Heart right ventricle (tissue), 16 donors: ENCODE results near the gene PINK1. TPM values are rescaled to one million over a fixed set of nuclear protein-coding genes. Genes with fewer than 3 reads are reported as not detected.

Experiments used
- ATAC-seq, 8 donors: fragments of 200-7000 bp; cut with Tn5 transposase; one replicate each; pipeline ENCODE4 v1.9.1; 2020; ENCODE audit warnings: mild to moderate bottlenecking in 8 of 8, moderate library complexity in 8 of 8, moderate number of reproducible peaks in 1 of 8
- DNase-seq, 2 donors: peaks; one replicate each; pipeline ENCODE4 v3.0.0-alpha.2; 2020
- H3K27ac ChIP-seq, 10 donors: fragments of 200-600 bp; sonication (generic) in 2 of 10; one replicate each; pipeline versions ENCODE4 v1.5.0 to v1.8.0; 2020 to 2022; ENCODE audit warnings: mild to moderate bottlenecking in 3 of 10
- H3K27me3 ChIP-seq, 7 donors: fragments of 200-600 bp; one replicate each; pipeline ENCODE4 v1.8.0; 2021 to 2022; ENCODE audit warnings: mild to moderate bottlenecking in 2 of 7
- H3K36me3 ChIP-seq, 9 donors: fragments of 200-600 bp; sonication (generic) in 1 of 9; one replicate each; pipeline versions ENCODE4 v1.5.0 to v1.8.0; 2020 to 2022; ENCODE audit warnings: mild to moderate bottlenecking in 2 of 9
- H3K4me1 ChIP-seq, 9 donors: fragments of 200-600 bp; sonication (generic) in 1 of 9; one replicate each; pipeline versions ENCODE4 v1.5.0 to v1.8.0; 2020 to 2022; ENCODE audit warnings: mild to moderate bottlenecking in 4 of 9
- H3K4me3 ChIP-seq, 10 donors: fragments of 200-600 bp; sonication (generic) in 2 of 10; one replicate each; pipeline versions ENCODE4 v1.5.0 to v1.8.0; 2020 to 2022; ENCODE audit warnings: mild to moderate bottlenecking in 7 of 10, moderate library complexity in 2 of 10
- H3K9me3 ChIP-seq, 11 donors: fragments of 200-600 bp in 10 of 11; sonication (generic) in 2 of 11; one replicate each; pipeline versions ENCODE4 v1.5.0 to v1.8.0; 2013 to 2022; ENCODE audit warnings: mild to moderate bottlenecking in 2 of 11, control low read depth in 1 of 11, moderate library complexity in 1 of 11
- WGBS, 2 donors: extraction: QIAGEN DNeasy Blood & Tissue Kit; methylation state at CpG; one replicate each; pipeline ENCODE4 v1.1.7; 2013; ENCODE audit warnings: inconsistent platforms in 1 of 2; 5-methylcytosine and 5-hydroxymethylcytosine counted together
- intact Hi-C, 10 donors: fragments of 100-400 bp; cut with DNase I; formaldehyde crosslinking; loops; one replicate each; pipeline versions ENCODE4 v1.11.1 to v1.14.2; 2022
- polyA plus RNA-seq, 2 donors: library from polyadenylated mRNA; stranded (reverse); fragments of 200-250 nt; gene quantifications; one replicate each; pipeline ENCODE4 v1.2.3, GENCODE V29; 2013
- total RNA-seq, 10 donors: library from RNA; stranded (reverse); fragmentation: NEBNext Ultra II Directional in 3 of 10; extraction: Animal tissue kit (Norgen Biotek cat#: 25700) in 3 of 10; gene quantifications; one replicate each; pipeline versions ENCODE4 v1.2.1 to v1.2.4, GENCODE V29; 2021 to 2023
- TF ChIP-seq, protein P1 (sequence below), 9 donors: fragments of 200-600 bp; sonication (generic) in 2 of 9; IDR thresholded peaks; one replicate each; pipeline versions ENCODE4 v1.5.0 to v1.8.0; 2021 to 2022; ENCODE audit warnings: antibody characterized with exemption in 9 of 9, mild to moderate bottlenecking in 5 of 9, moderate library complexity in 1 of 9
- donor health status: Arrhythmogenic right ventricular cardiomyopathy.
- donor health status: ischemic (EF 13 %, LVEDD 7.1; RV severe dilation, severe dysfunction).
- donor health status: healthy with polysubstance abuse.
- donor health status: DM: no; HTN: yes; CAD: no.
- donor health status: DM: no; HTN: no; CAD: no.
- donor health status: ischemic (EF 25% LVEDD 6.9; RV normal size, moderate dysfunction).
- donor health status: ischemic (EF 25% LVEDD 5.7; RV mildly dilated, moderate dysfunction).
- donor health status: healthy.
- donor health status: DM: yes; HTN: yes; CAD: no.
- donor health status: Ischemic cardiomyopathy.
- donor health status: ischemic (EF 35%, LVEDD 5.7; RV mildly dilated, moderate dysfunction).
- donor health status: nonischemic (EF 11% LVEDD 7.7; RV severe dilation, severe dysfunction).
- donor health status: DM: yes; HTN: yes; CAD: no.
- donor health status: PGD.
- donor health status: ischemic (EF 29% LVEDD 5.4; RV normal size, mild dysfunction).
- donor health status: nonischemic (EF 23%, LVEDD 6.1; RV moderate dilation, normal function).

PINK1 gene
- total and polyA plus RNA-seq, 12 donors: 180 to 315 (median 233) TPM

- DNase-seq (no peak), ATAC-seq (no peak)
- Histone ChIP-seq H3K4me3 (no peak overlapping the region), H3K4me1 (peaks cover 0 to 11% (median 6%) of the 10 kb centered on the region in 9 donors), H3K27me3 (no peaks in the 10 kb centered on the region), H3K36me3 (no peaks in the 10 kb centered on the region), H3K9me3 (peaks cover 0 to 7% (median 0%) of the 10 kb centered on the region in 11 donors), H3K27ac (no peak overlapping the region)
- WGBS, 2 donors: 88 to 92% methylated on average over 1 of the region's 1 CpG
- TF ChIP-seq, protein P1, sequence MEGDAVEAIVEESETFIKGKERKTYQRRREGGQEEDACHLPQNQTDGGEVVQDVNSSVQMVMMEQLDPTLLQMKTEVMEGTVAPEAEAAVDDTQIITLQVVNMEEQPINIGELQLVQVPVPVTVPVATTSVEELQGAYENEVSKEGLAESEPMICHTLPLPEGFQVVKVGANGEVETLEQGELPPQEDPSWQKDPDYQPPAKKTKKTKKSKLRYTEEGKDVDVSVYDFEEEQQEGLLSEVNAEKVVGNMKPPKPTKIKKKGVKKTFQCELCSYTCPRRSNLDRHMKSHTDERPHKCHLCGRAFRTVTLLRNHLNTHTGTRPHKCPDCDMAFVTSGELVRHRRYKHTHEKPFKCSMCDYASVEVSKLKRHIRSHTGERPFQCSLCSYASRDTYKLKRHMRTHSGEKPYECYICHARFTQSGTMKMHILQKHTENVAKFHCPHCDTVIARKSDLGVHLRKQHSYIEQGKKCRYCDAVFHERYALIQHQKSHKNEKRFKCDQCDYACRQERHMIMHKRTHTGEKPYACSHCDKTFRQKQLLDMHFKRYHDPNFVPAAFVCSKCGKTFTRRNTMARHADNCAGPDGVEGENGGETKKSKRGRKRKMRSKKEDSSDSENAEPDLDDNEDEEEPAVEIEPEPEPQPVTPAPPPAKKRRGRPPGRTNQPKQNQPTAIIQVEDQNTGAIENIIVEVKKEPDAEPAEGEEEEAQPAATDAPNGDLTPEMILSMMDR (IDR thresholded peaks at IDR 0.05): no peak
- intact Hi-C loops: loop anchor here in 1 of 10 donors (10.0 kb wide), 1 partner anchor 93 kb away; the partner anchor contains the start of gene HP1BP3
Measured at GRCh38 chr1:20691872-20692271, 58.6 kb downstream of the PINK1 start.

DNA sequence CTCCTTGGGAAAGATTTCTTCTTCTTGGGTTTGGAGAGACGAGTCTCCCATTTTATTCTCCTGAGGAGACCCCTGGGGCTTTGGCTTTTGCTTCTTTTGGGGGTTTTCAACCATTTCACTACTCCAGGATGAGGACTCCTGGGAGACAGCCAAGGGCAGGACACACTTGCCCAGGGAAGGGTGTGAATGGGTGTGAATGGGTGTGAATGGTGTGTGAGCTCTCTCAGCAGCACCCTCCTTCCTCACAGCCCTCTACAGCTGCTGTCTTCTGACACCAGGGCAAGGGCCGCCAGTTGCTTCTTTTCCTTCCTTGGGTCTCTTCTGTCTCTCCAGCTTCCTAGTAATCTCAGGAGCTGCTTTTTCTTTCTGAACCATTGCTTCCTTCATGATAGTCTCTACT is 60.4 kb downstream of the PINK1 start:
- no peak for ATAC-seq
- H3K4me1 ChIP-seq: peaks cover 0 to 17% (median 11%) of the 10 kb centered on the region in 9 donors
- no peaks in the 10 kb centered on the region for H3K36me3 ChIP-seq
- H3K9me3 ChIP-seq: peaks cover 0 to 7% (median 0%) of the 10 kb centered on the region in 11 donors
- no peaks in the 10 kb centered on the region for H3K27me3 ChIP-seq
- DNase-seq: no peak
- TF ChIP-seq, protein P1 (IDR thresholded peaks at IDR 0.05): no peak
- WGBS, 2 donors: 74 to 78% methylated on average over 2 of the region's 2 CpGs
- no peak overlapping the region for H3K27ac ChIP-seq
- no peak overlapping the region for H3K4me3 ChIP-seq
- intact Hi-C loops: loop anchor here in 1 of 10 donors (10.0 kb wide), 1 partner anchor 91 kb away; the partner anchor contains the start of gene HP1BP3

DNA sequence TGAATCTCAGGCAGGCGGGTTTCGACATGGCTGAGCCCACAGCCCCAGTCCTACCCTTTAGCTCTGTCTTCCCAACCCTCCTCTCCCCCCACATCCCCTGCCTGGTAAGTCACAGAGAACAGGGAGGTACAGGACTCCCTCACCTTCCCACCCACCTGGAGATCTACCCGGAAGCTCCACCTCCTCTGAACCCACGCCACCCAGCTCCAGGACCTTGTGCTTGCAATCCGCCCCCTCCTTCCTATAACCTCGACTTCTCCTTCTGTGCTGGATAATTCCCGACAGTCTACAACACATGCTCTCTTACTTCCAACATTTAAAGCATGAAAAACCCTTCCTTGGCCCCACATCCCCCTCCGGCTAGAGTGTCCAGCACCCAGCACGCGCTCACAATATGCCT is 62.3 kb downstream of the PINK1 start:
- H3K36me3 ChIP-seq: no peaks in the 10 kb centered on the region
- peaks cover 0 to 7% (median 0%) of the 10 kb centered on the region in 11 donors for H3K9me3 ChIP-seq
- DNase-seq (no peak), ATAC-seq (no peak)
- WGBS, 2 donors: 82 to 85% methylated on average over 10 of the region's 10 CpGs
- no peaks in the 10 kb centered on the region for H3K27me3 ChIP-seq
- peaks cover 0 to 17% (median 11%) of the 10 kb centered on the region in 9 donors for H3K4me1 ChIP-seq
- H3K27ac ChIP-seq: no peak overlapping the region
- intact Hi-C loops: loop anchor here in 6 of 10 donors (5.0 to 10.0 kb wide), 2 partner anchors 89 to 502 kb away; partner anchors contain the start of gene HP1BP3 (in 1 of the 6)
- no peak overlapping the region for H3K4me3 ChIP-seq
- TF ChIP-seq, protein P1 (IDR thresholded peaks at IDR 0.05): no peak

- Histone ChIP-seq H3K4me3 (peak overlapping the region; percentile 44 to 67 (median 58)), H3K36me3 (no peaks in the 10 kb centered on the region), H3K9me3 (peaks cover 0 to 6% (median 0%) of the 10 kb centered on the region in 11 donors), H3K27me3 (no peaks in the 10 kb centered on the region), H3K27ac (peak overlapping the region; percentile 51 to 87 (median 74)), H3K4me1 (peaks cover 0 to 17% (median 11%) of the 10 kb centered on the region in 9 donors)
- WGBS, 2 donors: 1 to 2% methylated on average over 45 to 46 of the region's 46 CpGs
- TF ChIP-seq, protein P1 (IDR thresholded peaks at IDR 0.05): peak; percentile 84 to 95 (median 88)
- ATAC-seq (peak; percentile 91 to 96 (median 93)), DNase-seq (peak; percentile 84 to 86)
- intact Hi-C loops: loop anchor here (1.0 to 10.0 kb wide), 4 partner anchors 88 to 501 kb away; partner anchors contain the start of gene HP1BP3 (in 1 of the 10)
Measured at GRCh38 chr1:20696397-20697333, 63.4 kb downstream of the PINK1 start.
